SK-N-SH (cell line): ENCODE measurements around the gene CHD5.

ENCODE experiments used
- CTCF ChIP-seq: fragments of 200-600 bp; sonication (generic); IDR thresholded peaks from 2 replicates; pipeline ENCODE4 v1.6.1; 2017; ENCODE audit warnings: antibody characterized with exemption, mild to moderate bottlenecking, moderate library complexity
- EP300 ChIP-seq, 2 experiments: IDR thresholded peaks; 2 replicates each; pipeline versions ENCODE4 v1.4.0 to v1.6.1; 2012; ENCODE audit warnings: borderline replicate concordance in 1 of 2, low read depth in 1 of 2, low read length in 1 of 2
- IRF3 ChIP-seq: fragments of 150-350 bp; IDR thresholded peaks from 2 replicates; pipeline ENCODE4 v1.6.1; 2016; ENCODE audit warnings: mild to moderate bottlenecking, low read depth, low read length
- MAX ChIP-seq: IDR thresholded peaks from 2 replicates; pipeline ENCODE4 v1.4.0; 2012; ENCODE audit warnings: low read depth
- POLR2AphosphoS5 ChIP-seq: IDR thresholded peaks from 2 replicates; pipeline ENCODE4 v1.6.1; 2012; ENCODE audit warnings: low read depth, low read length
- RXRA ChIP-seq: IDR thresholded peaks from 2 replicates; pipeline ENCODE4 v1.4.0; 2012; ENCODE audit warnings: low read depth, mild to moderate bottlenecking, borderline replicate concordance
- SIN3A ChIP-seq: IDR thresholded peaks from 2 replicates; pipeline ENCODE4 v1.6.1; 2012; ENCODE audit warnings: low read depth, mild to moderate bottlenecking, low read length, moderate library complexity, borderline replicate concordance
- SMC3 ChIP-seq: IDR thresholded peaks from 2 replicates; pipeline ENCODE4 v1.6.1; 2012; ENCODE audit warnings: low read depth, low read length, improper control_type of control experiment
- TAF1 ChIP-seq: IDR thresholded peaks from 2 replicates; pipeline ENCODE4 v1.6.1; 2012; ENCODE audit warnings: low read depth, mild to moderate bottlenecking, low read length, moderate library complexity, borderline replicate concordance
- USF2 ChIP-seq: fragments of 150-350 bp; IDR thresholded peaks from 2 replicates; pipeline ENCODE4 v1.6.1; 2017; ENCODE audit warnings: antibody characterized with exemption, low read length, low read depth, borderline replicate concordance

- TF ChIP-seq POLR2AphosphoS5 (no peak), SIN3A (no peak), RXRA (no peak), USF2 (no peak), CTCF (no peak), MAX (no peak), TAF1 (no peak), IRF3 (no peak), EP300 (IDR thresholded peaks at IDR 0.05; ENCODE audit: borderline replicate concordance in 1 of 2, low read depth in 1 of 2, low read length in 1 of 2) (no peak), SMC3 (no peak)
These were observed 82.3 kb downstream of the CHD5 start for GRCh38 chr1:6097824-6098223.
